IPS-18c (cell line): Measurements from ENCODE around the gene TSHR.
"Not testable (repeated sequence)": the region's sequence is repeated elsewhere in the genome, so short reads cannot be mapped to it uniquely, and the experiment has no call there.

Experiments used
- H3K4me3 ChIP-seq: 2 replicates; pipeline ENCODE4 v1.7.0; 2013; ENCODE audit warnings: low read depth, mild to moderate bottlenecking, low read length, moderate library complexity; ENCODE audit not compliant: insufficient read depth
- H3K9me3 ChIP-seq: one replicate; pipeline ENCODE4 v1.6.1; 2013; ENCODE audit warnings: mild to moderate bottlenecking, low read length, moderate library complexity; ENCODE audit not compliant: control insufficient read depth, insufficient read depth

The TSHR gene

GRCh38 chr14:81093651-81094050, 138.2 kb downstream of the TSHR start:
- Histone ChIP-seq H3K4me3 (no peak overlapping the region), H3K9me3 (no peaks in the 10 kb centered on the region)

GRCh38 chr14:81095539-81095938, 140.1 kb downstream of the TSHR start:
- Histone ChIP-seq H3K4me3 (no peak overlapping the region), H3K9me3 (no peaks in the 10 kb centered on the region)

DNA sequence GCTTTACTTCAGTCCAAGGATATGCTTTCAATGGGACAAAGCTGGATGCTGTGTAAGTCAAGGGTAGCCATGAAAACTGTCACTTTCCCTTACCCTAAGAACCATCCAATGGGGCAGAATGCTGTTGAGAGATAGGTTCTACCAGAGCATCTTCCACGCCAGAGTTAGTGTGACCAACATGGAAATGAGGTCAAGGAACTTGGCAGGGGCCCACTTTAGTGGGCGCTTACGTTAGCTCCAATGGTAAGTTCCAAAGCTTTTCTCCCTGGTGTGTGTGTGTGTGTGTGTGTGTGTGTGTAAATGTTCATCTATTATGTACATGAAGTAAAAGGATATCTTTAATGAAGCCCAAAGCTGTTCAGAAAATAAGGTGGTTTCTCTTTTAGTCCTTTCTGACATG, 141.2 kb downstream of the TSHR start:
- H3K9me3 ChIP-seq, result no peaks in the 10 kb centered on the region

GRCh38 chr14:81102217-81102616, 146.8 kb downstream of the TSHR start:
- H3K4me3 ChIP-seq, result no peak overlapping the region
- no peaks in the 10 kb centered on the region for H3K9me3 ChIP-seq

More for the DNA sequence above, 141.2 kb downstream of the TSHR start:
- H3K4me3 ChIP-seq, result no peak overlapping the region

- Histone ChIP-seq H3K9me3 (no peaks in the 10 kb centered on the region), H3K4me3 (no peak overlapping the region)
Observed at GRCh38 chr14:81103443-81103842, 148.0 kb downstream of the TSHR start.

DNA sequence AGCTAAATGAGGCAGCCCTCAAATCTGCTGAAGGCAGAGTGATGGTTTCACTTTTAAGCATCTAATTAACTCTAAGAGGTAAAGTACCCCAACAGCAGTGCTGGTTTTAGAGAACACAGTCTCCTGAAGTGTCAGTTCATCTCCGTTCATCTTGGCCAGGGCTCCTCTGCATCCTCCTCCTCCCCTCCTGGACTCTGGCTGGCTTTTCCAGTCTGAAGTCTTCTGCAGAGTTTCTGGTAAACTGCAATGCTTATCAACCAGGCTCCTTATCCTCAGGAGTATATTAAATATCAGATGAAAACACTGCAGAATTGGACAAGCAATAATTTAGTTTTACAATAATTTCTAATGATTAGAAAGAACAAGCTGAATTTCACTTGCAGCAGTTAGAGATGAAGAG, 150.0 kb downstream of the TSHR start:
- no peak overlapping the region for H3K4me3 ChIP-seq
- no peaks in the 10 kb centered on the region for H3K9me3 ChIP-seq

DNA sequence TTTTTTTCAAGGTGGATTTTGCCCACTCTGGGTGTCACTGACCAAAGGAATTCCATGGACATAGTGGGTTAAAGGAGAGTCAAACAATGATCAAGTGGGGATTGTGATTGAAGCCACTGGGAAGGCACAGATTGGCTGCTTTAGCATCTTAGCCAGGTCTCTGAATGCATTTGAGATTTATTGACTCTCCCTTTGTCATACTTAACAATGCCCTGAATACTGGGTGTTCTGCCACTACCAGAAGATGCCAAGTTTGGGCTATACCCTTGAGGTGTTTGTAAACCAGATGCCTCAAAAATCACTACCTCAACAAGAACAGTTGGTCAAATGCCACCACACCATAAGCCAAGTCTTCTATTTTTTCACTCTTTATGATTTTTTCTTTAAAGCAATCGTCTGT, 150.5 kb downstream of the TSHR start:
- no peaks in the 10 kb centered on the region for H3K9me3 ChIP-seq

DNA sequence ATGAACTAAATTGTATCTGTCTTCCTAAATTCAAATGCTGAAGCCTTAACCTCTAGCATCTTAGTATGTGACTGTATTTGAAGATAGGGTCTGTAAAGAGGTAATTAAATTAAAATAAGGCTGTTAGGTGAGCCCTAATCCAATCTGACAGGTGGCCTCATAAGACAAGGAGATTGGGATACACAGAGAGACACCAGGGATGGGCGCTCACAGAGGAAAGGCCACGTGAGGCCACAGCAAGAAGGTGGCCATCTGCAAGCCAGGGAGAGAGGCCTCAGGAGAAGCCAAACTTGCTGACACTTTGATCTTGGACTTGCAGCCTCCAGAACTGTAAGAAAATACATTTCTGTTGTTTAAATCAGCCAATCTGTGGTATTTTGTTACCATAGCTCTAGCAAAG, 154.8 kb downstream of the TSHR start:
- H3K9me3 ChIP-seq, result no peaks in the 10 kb centered on the region
- no peak overlapping the region for H3K4me3 ChIP-seq

More for the DNA sequence above, 150.5 kb downstream of the TSHR start:
- H3K4me3 ChIP-seq, result no peak overlapping the region

DNA sequence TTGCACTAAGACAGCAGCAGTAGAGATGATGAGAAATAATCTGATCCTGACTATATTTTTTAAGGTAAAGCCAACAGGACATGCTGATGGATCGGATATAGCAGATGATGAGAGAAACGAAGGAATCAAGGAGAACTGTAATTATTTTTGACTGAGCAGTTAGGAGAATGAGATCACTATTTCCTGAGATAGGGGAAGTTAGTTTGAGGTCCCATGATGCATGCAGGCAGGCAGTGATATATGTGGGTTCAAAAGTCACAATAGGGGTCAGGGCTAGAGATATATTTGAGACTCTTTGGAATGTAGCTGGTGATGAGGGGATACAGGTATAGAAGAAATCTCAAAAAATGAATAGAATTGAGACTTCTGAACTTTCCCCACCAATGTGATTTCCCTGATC, 157.8 kb downstream of the TSHR start:
- Histone ChIP-seq H3K4me3 (no peak overlapping the region), H3K9me3 (no peaks in the 10 kb centered on the region)

GRCh38 chr14:81113945-81114820, 158.8 kb downstream of the TSHR start:
- not testable (repeated sequence) for H3K4me3 ChIP-seq, H3K9me3 ChIP-seq

- no peak overlapping the region for H3K4me3 ChIP-seq
- H3K9me3 ChIP-seq, result no peaks in the 10 kb centered on the region
Observed at GRCh38 chr14:81120501-81120900, 165.1 kb downstream of the TSHR start.

GRCh38 chr14:81122326-81122725, 166.9 kb downstream of the TSHR start:
- no peak overlapping the region for H3K4me3 ChIP-seq
- no peaks in the 10 kb centered on the region for H3K9me3 ChIP-seq

GRCh38 chr14:81123811-81124210, 168.4 kb downstream of the TSHR start:
- no peak overlapping the region for H3K4me3 ChIP-seq
- H3K9me3 ChIP-seq, result no peaks in the 10 kb centered on the region

GRCh38 chr14:81125536-81125935, 170.1 kb downstream of the TSHR start:
- Histone ChIP-seq H3K9me3 (no peaks in the 10 kb centered on the region), H3K4me3 (no peak overlapping the region)

DNA sequence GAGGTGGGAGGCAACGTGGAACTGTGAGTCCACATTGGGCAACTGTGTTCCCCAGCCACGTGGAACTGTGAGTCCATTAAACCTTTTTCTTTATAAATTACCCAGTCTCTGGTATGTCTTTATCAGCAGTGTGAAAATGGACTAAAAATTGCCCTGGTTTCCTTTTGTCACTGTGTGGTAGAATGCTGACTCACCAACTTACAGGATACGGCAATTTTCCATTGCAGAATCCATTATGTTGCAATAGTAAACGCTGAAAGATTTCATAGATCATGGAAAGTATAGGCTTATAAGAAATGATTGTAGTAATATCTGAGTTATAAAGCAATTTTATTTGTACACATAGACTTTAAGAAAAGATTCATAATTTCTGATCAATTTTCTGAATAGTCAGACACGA, 172.4 kb downstream of the TSHR start:
- Histone ChIP-seq H3K9me3 (no peaks in the 10 kb centered on the region), H3K4me3 (no peak overlapping the region)

- Histone ChIP-seq H3K4me3 (no peak overlapping the region), H3K9me3 (no peaks in the 10 kb centered on the region)
Observed at GRCh38 chr14:81129242-81129641, 173.8 kb downstream of the TSHR start.

DNA sequence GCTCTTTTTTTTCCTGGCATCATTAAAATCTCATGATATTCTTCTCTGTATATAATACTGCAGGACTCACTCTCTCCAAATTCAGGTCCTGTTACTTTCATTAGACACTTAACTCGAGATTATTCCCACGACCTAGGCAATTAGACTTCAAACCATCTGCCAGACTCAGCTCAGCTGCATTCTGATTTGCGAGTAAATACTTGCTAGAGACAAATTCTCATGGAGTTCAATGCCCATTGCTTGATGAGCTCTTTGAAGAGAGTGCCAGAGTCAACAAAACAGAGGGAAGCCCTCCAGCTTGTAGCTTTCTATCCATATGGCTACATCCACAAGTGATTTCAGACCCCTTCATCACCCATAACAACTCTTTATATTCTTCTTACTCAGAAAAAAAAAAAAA, 177.0 kb downstream of the TSHR start:
- no peaks in the 10 kb centered on the region for H3K9me3 ChIP-seq
- H3K4me3 ChIP-seq, result no peak overlapping the region

DNA sequence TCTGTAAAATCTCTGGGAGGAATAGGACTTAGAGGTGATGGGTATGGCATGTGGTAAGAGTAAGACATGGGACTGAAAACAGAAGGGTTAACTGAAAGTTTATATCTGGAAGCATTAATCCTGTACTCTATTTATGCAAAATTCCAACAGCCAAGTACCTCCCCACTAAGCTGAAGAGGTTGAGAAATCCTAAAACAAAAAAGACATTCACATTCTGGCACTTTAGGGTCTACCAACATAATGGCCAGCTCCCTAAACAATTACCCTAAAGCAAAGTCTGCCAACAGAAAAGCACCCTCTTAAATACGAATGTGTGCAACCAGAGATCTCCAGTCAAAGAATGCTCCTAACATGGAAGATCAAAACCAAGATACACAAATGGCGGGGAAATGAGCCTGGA, 178.0 kb downstream of the TSHR start:
- Histone ChIP-seq H3K4me3 (no peak overlapping the region), H3K9me3 (no peaks in the 10 kb centered on the region)

GRCh38 chr14:81137316-81137715, 181.9 kb downstream of the TSHR start:
- no peaks in the 10 kb centered on the region for H3K9me3 ChIP-seq
- H3K4me3 ChIP-seq, result no peak overlapping the region
